DLD1 (cell line): ENCODE measurements around the gene ARL17B.
"Not testable (repeated sequence)": the region's sequence is repeated elsewhere in the genome, so short reads cannot be mapped to it uniquely, and the experiment has no call there.

Experiments
- in situ Hi-C: cut with HindIII; loops from 2 replicates; pipeline ENCODE4 v1.10.0; 2017; ENCODE audit warnings: low sequenced_read_pairs

ARL17B gene

GRCh38 chr17:46361755-46362154 lies at the start of gene ARL17B:
ARL17B (minus strand) TSS chr17:46361766; CDS start chr17:46358397, 3,369 bp downstream.
- in situ Hi-C loops, result not testable (repeated sequence)

DNA sequence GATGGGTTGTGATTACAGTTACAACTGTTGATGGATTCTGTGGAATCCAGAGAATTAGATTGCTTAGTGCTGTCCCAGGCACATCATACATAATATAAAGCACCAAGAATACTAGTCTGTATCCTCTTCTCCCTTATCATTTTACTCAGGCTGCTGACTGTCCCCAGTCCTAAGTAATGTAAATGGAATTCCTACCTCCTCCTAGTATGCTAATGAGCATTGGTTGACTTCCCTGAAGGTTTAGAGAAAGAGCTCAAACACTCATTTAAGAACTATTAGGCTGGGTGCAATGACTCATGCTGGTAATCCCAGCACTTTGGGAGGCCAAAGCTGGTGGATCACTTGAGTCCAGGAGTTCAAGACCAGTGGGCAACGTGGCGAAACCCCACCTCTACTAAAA lies 48.3 kb upstream of the ARL17B start:
- in situ Hi-C loops, result not testable (repeated sequence)

- in situ Hi-C loops, result not testable (repeated sequence)
These were observed 45.6 kb upstream of the ARL17B start for GRCh38 chr17:46407155-46407554.

- in situ Hi-C loops, result not testable (repeated sequence)
These were observed 39.6 kb upstream of the ARL17B start for GRCh38 chr17:46401033-46401787.

DNA sequence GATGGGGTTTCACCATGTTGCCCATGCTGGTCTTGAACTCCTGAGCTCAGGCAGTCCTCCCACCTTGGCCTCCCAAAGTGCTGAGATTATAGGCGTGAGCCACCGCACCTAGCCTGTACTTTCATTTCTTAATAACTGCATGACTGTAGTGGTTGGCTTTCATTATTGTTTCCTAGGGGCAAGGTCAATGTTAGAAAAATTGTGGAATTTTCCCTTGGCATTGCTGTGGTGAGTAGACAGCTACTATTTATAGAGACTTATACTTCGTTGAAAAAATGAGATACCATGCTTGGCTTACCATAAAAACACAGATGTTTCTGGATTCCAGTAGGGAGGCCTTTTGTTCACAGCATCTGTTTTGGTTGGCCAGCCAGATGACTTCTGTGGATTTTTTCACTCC lies 39.0 kb upstream of the ARL17B start:
- in situ Hi-C loops, result not testable (repeated sequence)

DNA sequence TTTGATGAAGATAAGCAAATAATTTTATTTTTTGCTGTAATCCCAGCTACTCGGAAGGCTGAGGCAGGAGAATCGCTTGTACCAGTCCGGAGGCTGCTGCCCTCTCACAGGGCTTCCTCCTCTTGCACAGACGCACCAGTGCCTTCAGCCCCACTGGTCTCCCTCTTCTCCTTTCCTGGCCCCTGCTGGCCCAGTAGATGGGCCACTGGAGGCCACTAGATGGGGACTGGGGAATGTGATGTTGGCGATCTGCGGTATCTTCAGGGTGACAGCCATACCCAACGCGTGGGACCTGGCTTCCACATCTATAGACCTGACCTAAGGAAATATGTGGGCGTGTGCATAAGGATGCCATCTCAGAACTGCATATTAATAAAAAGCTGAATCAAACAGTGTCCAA lies 38.4 kb upstream of the ARL17B start:
- in situ Hi-C loops, result not testable (repeated sequence)

GRCh38 chr17:46396292-46396691 lies 34.7 kb upstream of the ARL17B start:
- in situ Hi-C loops, result not testable (repeated sequence)

GRCh38 chr17:46393702-46394101 lies 32.1 kb upstream of the ARL17B start:
- in situ Hi-C loops, result not testable (repeated sequence)

DNA sequence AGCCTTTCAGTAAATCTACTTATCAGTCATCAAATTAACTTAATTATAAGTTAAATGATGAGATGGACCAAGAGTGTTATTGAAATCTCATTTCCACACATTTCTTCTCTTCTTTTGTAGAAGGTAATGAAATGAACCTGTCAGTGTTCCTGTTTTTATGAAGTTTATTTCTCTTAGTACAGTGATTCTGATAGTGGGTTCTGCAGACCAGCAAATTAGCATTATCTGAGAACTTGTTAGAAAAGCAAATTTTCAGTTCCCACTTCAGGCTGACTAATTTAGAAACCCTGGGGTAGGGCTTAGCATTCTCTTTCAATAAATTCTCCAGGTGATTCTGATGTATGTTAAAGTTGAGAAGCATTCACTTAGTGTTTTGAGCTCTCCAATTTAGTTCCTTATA lies 23.9 kb upstream of the ARL17B start:
- in situ Hi-C loops, result not testable (repeated sequence)

- in situ Hi-C loops, result not testable (repeated sequence)
These were observed 21.6 kb upstream of the ARL17B start for GRCh38 chr17:46383118-46383517.

DNA sequence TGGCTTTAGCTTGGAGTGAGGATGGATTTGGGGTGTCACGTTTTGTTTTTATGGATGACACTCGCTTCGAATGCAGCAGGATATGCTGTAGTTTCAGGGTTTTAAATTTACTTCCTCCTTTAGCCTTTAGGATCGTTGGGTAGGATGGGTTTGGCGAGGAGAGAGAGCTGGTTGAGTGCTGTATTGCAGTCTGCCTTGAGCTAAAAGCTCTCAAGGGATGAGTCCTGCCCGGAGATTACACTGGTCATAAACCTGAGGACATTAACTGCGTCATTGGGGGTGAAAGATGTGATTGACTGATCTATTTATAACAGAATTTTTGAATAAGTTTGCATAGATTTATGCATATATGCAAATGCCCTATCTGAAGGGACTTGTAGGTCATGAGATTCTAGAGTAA lies 11.9 kb upstream of the ARL17B start:
- in situ Hi-C loops, result not testable (repeated sequence)

- in situ Hi-C loops, result not testable (repeated sequence)
These were observed 11.0 kb upstream of the ARL17B start for GRCh38 chr17:46372236-46373229.

DNA sequence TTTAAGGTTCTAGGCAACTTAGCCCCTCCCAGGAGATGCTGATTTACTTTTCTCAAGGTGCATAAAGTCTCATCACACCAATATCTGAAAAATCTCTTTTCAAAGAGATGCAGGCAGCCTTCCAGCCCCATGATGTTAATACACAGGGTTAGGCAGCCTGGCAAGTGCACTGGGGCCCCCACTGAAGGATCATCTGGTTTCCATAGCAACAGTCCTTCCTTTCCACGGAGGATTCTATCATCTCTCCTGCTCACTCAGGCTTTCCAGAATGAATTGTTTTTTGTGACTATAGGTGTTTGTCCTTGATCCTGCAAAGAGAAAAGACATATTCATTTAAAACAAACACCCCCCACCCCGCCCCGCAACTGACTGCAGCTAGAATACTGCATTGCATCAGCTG lies 6.0 kb upstream of the ARL17B start:
- in situ Hi-C loops, result not testable (repeated sequence)

DNA sequence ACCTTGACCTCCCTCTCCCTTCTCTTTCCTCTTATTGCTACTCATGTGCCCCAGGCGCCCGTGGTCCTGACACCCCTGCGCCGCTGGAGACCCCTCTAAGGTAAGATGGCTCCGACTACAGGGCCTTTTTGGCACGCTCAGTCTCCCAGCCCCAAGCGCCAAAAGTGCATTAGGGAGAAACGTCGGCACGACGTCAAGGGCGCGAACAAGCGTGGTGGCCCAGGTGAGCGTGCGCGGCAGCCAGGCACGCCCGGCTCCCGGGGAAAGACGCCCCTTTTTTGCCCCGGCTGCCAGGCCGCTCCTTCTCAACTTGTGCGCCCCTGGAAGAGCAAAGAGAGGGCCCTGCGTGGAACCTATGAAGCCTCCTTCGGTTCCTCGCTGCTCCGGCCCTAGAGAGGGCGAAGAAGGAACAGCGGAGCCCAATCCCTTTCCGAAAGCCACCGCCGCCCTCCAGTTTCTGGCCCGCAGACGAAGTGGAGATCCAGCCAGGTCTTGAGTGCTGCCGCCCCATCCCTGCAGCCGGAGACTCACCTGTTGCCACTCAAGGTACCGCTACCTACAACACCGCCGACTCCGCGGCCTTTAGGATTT lies 326 bp downstream of the ARL17B start:
- in situ Hi-C loops, result not testable (repeated sequence)

- in situ Hi-C loops, result not testable (repeated sequence)
These were observed 7.7 kb downstream of the ARL17B start for GRCh38 chr17:46353856-46354255.

DNA sequence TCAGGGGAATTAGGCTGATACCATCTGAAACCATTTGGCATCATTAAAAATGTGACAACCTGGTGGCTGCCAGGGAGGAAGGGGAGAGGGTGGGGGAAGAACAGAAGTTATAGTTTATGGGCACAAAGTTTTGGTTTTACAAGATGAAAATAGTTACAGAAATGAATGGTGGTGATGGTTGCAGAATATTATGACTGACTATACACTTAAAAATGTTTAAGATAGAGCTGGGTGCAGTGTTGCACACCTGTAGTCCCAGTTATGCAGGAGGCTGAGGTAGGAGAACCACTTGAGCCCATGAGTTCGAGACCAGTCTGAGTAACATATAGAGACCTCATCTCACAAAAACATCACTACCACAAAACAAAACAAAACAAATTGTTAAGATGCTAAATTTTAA lies 12.5 kb downstream of the ARL17B start:
- in situ Hi-C loops, result not testable (repeated sequence)

GRCh38 chr17:46348345-46348744 lies 13.2 kb downstream of the ARL17B start:
- in situ Hi-C loops, result not testable (repeated sequence)

DNA sequence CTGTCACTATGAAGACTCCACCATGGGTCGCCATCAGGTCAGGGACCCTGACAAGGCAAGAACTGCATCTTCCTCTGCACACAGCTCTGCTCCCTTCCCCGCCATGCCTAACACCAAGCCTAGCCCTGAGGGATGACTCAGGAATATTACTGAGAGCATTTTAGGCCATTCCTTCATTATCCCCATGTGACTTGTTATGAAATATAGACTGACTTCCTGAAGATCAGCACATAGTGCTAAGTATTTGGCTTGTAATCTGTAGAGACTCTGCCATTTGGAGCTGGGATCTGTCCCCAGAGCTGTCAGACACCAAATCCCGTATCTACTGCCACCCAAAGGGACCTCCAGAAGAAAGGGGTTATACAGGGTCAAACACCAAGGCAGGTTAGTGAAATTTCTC lies 19.4 kb downstream of the ARL17B start:
- in situ Hi-C loops, result not testable (repeated sequence)

DNA sequence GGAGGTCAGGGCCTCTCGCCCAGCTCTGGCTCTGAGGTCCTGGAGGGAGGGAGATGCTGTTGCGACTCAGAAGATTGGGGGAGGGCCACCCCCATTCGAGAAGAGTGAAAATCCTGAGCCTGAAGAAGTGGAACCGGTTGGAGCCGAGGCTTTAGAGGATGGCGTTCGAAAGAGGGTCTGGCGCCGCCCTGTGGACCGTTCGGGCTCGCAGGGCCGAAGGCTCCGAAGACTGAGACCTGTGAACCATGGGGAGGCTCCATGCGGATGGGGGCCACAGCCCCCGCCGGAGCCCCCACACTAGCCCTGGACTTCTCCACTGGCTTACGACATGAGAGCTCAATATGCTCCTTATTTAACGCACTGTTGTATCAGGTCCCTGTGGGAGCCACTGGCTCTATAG lies 20.3 kb downstream of the ARL17B start:
- in situ Hi-C loops, result not testable (repeated sequence)

DNA sequence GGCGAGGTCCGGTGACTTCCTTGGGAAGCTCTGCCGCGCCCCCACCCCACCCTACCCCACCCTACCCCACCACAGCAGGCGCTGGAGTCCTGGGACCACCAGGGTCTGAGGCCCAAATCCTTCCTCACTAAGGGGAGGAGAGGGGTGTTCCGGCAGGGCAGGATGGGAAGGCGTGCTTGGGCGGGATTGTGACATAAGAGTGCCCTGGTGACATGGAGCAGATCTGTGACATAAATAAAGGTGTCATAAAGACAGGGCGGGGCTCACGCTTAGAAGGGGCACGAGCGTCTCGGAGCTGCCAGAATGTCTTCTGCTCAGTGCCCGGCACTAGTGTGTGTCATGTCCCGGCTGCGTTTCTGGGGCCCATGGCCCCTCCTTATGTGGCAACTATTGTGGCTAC lies 66.7 kb downstream of the ARL17B start, which contains the start of gene LRRC37A:
Gene LRRC37A (plus strand): TSS at position 301 of the 400 bp plus-strand sequence. CDS start 3 bp downstream, at position 304.
- in situ Hi-C loops, result not testable (repeated sequence)

GRCh38 chr17:46291618-46292017 lies 69.9 kb downstream of the ARL17B start:
- in situ Hi-C loops, result not testable (repeated sequence)
